Measurements from ENCODE around the gene ACBD4. TPM values are rescaled to one million over a fixed set of nuclear protein-coding genes. Genes with fewer than 3 reads are reported as not detected.
A peak's percentile ranks its signal among the peaks of the same experiment; 100 is the strongest.

ACBD4 gene
- total and polyA plus RNA-seq, 2 of the 13 experiments (the other 11 are each of a cell fraction or from before 2014, with no cell fraction given) = 16.1 to 26.9 TPM

DNA sequence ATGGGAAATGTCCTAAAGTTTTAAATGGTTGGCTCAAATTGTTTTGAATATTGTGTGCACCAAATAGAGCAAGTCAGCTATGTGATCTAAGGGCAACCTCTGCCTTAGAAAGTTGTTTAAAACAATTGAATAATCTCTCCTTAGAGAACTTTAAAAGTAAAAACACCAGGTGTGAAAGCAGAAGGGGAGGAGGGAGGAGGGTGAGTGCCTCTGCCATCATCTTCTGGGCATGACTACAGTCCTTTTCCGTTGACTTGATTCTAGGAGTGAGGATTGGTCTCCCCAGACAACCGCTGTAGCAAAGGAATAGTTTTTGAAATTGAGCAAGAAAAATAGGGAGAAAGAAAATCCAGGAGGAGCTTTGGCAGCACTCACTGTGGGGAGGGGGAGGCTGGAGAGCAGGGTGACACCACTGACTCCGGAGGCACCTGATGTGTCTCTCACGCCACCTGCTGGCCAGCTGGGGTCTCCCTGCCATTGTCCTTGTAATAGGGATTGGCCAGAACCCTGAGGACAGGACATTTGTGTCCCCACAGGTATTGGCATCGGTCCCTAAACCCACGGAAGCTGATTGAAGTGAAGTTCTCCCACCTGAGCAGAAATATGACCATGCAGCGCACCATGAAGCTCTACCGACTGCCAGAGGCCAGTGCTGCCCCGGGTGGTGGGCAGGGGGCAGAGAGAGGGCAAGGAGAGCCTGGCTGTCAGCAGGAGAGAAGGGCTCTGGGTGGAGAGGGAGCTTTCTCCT, 36.4 kb upstream of the ACBD4 start (continued):
- no peak for TF ChIP-seq ZNF737 (CRISPR knock-in tag; IDR thresholded peaks at IDR 0.05; ENCODE audit: borderline replicate concordance)
- TF ChIP-seq KDM2A (CRISPR knock-in tag; IDR thresholded peaks at IDR 0.05; ENCODE audit: borderline replicate concordance, low read depth) = peak; percentile 33; the same call in 1 of the 2 replicates
- TF ChIP-seq FOXM1 (CRISPR knock-in tag; IDR thresholded peaks at IDR 0.05) = no peak
- TF ChIP-seq, protein P1, sequence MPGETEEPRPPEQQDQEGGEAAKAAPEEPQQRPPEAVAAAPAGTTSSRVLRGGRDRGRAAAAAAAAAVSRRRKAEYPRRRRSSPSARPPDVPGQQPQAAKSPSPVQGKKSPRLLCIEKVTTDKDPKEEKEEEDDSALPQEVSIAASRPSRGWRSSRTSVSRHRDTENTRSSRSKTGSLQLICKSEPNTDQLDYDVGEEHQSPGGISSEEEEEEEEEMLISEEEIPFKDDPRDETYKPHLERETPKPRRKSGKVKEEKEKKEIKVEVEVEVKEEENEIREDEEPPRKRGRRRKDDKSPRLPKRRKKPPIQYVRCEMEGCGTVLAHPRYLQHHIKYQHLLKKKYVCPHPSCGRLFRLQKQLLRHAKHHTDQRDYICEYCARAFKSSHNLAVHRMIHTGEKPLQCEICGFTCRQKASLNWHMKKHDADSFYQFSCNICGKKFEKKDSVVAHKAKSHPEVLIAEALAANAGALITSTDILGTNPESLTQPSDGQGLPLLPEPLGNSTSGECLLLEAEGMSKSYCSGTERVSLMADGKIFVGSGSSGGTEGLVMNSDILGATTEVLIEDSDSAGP (CRISPR knock-in tag; IDR thresholded peaks at IDR 0.05; ENCODE audit: borderline replicate concordance) = peak; percentile 30; the same call in 1 of the 2 replicates
- TF ChIP-seq ZNF383 (CRISPR knock-in tag; IDR thresholded peaks at IDR 0.05; ENCODE audit: borderline replicate concordance) = no peak
- TF ChIP-seq SAP130 (CRISPR knock-in tag; IDR thresholded peaks at IDR 0.05; ENCODE audit: low read depth) = peak; percentile 64; the same call in 1 of the 2 replicates
- TF ChIP-seq ZNF296 (CRISPR knock-in tag; conservative IDR thresholded peaks at IDR 0.05) = no peak
- no peak for TF ChIP-seq ZMYM2 (CRISPR knock-in tag; IDR thresholded peaks at IDR 0.05)
- TF ChIP-seq ZFP36 (IDR thresholded peaks at IDR 0.05; ENCODE audit: borderline replicate concordance, low read depth, low read length, partially characterized antibody) = no peak
- TF ChIP-seq, protein P2, sequence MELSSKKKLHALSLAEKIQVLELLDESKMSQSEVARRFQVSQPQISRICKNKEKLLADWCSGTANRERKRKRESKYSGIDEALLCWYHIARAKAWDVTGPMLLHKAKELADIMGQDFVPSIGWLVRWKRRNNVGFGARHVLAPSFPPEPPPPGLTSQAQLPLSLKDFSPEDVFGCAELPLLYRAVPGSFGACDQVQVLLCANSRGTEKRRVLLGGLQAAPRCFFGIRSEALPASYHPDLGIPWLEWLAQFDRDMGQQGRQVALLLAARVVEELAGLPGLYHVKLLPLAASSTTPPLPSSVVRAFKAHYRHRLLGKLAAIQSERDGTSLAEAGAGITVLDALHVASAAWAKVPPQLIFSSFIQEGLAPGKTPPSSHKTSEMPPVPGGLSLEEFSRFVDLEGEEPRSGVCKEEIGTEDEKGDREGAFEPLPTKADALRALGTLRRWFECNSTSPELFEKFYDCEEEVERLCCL (CRISPR knock-in tag; IDR thresholded peaks at IDR 0.05; ENCODE audit: borderline replicate concordance) = no peak
- TF ChIP-seq HMG20B (CRISPR knock-in tag; conservative IDR thresholded peaks at IDR 0.05) = no peak
- TF ChIP-seq EEA1 (CRISPR knock-in tag; IDR thresholded peaks at IDR 0.05; ENCODE audit: borderline replicate concordance) = no peak
- TF ChIP-seq ZFP82 (CRISPR knock-in tag; IDR thresholded peaks at IDR 0.05; ENCODE audit: borderline replicate concordance) = no peak
- no peak for TF ChIP-seq ZNF451 (CRISPR knock-in tag; IDR thresholded peaks at IDR 0.05)
- no peak for TF ChIP-seq MED13 (CRISPR knock-in tag; IDR thresholded peaks at IDR 0.05)
- TF ChIP-seq JUNB (CRISPR knock-in tag; IDR thresholded peaks at IDR 0.05; ENCODE audit: borderline replicate concordance) = no peak
- TF ChIP-seq IKZF1 (IDR thresholded peaks at IDR 0.05) = no peak
- TF ChIP-seq, protein P3, sequence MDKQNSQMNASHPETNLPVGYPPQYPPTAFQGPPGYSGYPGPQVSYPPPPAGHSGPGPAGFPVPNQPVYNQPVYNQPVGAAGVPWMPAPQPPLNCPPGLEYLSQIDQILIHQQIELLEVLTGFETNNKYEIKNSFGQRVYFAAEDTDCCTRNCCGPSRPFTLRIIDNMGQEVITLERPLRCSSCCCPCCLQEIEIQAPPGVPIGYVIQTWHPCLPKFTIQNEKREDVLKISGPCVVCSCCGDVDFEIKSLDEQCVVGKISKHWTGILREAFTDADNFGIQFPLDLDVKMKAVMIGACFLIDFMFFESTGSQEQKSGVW (CRISPR knock-in tag; IDR thresholded peaks at IDR 0.05; ENCODE audit: borderline replicate concordance) = no peak
- no peak for TF ChIP-seq ZNF564 (CRISPR knock-in tag; IDR thresholded peaks at IDR 0.05)
- TF ChIP-seq ZSCAN20 (CRISPR knock-in tag; IDR thresholded peaks at IDR 0.05; ENCODE audit: borderline replicate concordance) = no peak
- no peak for TF ChIP-seq ZBTB42 (CRISPR knock-in tag; IDR thresholded peaks at IDR 0.05)
- 0 out of 2 replicates have a peak, but pooled peaks have one; percentile 53 for TF ChIP-seq ZNF724P (CRISPR knock-in tag; IDR thresholded peaks at IDR 0.05; ENCODE audit: borderline replicate concordance)
- TF ChIP-seq CENPT (CRISPR knock-in tag; IDR thresholded peaks at IDR 0.05; ENCODE audit: low read depth) = no peak
- no peak for TF ChIP-seq ZNF747 (CRISPR knock-in tag; IDR thresholded peaks at IDR 0.05; ENCODE audit: borderline replicate concordance)
